HG03025 (cell line): ENCODE measurements around the gene CASS4.

ENCODE experiments used
- ATAC-seq: cut with Tn5 transposase; IDR thresholded peaks from one replicate; pipeline ENCODE4 v1.9.1; 2021; ENCODE audit warnings: mild to moderate bottlenecking, moderate library complexity; ENCODE audit not compliant: unreplicated experiment, low FRiP score

The CASS4 gene

DNA sequence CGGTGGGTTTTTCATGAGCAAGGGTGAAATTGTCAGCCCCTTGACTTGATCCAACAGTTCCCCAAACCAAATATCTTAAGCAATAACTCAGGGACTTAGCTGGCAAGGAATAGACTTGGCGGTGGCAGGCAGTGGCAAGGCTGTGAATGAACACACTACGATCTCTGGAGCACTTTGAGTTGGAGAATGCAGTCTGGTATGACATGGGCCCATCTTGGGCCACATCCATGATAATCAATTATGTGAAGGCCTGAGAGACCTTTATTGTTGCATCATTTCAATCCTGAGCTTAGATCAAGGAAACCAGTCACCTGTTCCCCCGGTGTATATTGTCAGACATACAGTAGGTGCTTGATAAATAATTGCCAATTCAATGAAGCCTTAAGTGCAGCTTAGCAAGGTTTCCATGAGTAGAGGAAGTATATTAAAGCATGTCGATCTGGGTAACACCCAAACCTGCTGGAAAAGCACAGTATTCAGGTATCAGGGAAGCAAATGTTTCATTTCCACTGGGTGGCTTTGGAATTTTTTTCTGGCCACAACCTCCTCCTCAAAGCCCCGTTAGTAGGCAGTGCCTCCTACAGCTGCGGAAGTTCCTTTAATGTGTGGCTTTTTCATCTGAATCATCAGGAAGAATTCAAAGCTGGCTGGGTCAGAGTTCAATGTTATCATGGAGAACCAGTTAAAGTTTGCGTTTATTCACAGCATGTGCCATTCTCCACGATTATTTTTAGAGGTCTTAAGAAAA, 10.2 kb downstream of the CASS4 start:
- ATAC-seq, result no peak

DNA sequence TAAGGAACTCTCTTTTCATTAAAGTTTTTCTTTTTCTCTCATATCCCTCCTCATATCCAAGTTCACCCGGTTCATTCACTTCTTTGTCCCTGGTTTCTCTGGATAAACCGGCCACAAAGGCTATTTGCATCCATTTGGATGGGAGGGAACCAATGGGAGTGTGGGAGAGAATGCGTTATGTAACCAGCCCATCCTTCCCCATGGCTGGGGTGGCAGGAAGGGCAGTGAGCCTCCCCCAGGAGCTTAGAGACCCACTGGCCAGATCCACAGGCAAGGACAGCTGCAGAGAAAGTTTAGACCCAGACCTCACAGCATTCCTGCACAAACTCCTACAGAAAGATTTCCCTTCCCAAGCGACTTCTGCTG, 10.7 kb downstream of the CASS4 start:
- no peak for ATAC-seq

DNA sequence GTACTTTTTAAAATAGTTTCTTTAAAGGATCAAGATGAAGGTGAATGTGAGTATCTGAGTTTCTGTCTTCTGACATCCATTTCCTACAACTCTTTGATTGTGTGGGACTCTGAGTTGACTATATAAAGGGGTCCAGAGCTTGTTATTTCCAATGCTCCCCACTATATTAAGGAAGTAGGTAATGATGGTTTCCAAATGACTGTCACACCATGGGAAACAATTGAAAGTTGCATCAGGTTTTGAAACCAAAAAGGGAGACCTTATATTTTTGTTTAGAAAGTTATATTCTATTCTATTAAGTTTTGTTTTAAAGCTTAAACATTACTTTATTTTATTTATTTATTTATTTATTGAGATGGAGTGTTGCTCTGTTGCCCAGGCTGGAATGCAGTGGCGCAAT, 11.2 kb downstream of the CASS4 start:
- no peak for ATAC-seq

DNA sequence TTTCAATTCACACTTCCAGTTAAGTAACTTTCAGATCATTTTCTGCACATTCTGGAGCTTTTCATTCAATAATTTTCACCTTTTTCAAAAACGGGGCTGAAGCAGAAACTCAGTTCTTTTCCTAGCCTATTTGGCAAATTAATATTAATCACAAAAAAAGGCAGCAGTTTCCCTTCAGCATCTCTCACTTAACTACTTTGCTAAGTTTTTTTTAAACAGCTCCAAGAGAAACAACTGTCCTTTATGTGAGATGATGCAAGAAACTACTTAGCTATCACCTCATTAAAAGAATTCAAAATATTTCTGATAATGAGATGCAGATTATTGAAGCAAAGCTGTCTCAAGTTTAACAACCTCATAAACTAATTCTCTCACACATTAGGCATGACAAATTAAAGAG, 11.8 kb downstream of the CASS4 start:
- ATAC-seq, result no peak

DNA sequence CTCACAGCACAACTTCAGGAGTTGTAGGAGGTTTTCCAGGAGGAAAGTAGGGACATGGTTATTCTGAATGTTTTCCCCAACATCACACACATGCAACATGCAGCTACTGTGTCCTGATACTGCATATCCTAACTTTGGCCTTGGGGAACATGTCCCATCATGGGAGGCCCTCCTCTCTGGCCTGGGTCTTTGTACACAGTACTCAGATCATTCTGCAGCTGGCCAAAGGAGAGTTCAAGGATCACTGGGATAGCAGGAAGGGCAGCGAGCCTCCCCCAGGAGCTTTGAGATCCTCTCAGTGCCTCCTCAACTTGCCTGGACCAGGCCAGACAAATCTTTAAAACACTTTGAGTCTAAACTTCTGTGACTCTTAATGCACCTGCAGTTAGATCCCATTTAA, 12.9 kb downstream of the CASS4 start:
- no peak for ATAC-seq

DNA sequence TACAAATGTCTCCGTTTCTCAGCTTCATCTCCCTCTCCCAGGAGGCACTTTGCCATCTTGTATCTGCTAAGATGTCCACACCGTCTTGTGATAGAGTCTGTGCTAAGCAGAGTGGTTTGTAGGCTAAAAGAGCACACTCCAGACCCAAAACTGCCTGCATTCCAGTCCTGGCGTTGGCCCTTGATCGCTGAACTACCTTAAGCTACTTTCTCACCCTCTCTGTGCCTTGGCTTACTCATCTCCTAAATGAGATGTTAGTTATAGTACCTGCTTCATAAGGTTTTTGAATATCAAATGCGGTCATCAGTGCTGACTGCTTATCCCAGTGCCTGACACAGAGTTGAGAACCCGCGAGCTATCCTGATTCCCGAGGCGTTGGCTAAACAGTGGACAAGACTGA, 14.0 kb downstream of the CASS4 start:
- no peak for ATAC-seq

DNA sequence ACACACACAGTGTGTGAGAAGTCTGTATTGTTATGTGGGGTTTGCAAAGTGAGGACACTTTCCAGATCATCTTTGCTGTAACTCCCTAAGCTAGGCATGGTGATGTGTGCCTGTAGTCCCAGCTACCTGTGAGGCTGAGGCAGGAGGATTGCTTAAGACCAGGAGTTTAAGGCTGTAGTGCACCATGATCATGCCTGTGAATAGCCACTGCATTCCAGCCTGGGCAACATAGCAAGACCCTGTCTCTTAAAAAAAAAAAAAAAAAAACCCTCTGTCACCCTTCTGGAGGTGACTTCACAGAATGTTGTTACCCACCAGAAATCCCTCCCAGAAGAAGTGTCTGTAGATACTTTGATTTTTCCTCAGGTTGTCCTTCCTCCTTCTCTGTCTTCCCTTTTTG, 14.9 kb downstream of the CASS4 start:
- ATAC-seq, result no peak

DNA sequence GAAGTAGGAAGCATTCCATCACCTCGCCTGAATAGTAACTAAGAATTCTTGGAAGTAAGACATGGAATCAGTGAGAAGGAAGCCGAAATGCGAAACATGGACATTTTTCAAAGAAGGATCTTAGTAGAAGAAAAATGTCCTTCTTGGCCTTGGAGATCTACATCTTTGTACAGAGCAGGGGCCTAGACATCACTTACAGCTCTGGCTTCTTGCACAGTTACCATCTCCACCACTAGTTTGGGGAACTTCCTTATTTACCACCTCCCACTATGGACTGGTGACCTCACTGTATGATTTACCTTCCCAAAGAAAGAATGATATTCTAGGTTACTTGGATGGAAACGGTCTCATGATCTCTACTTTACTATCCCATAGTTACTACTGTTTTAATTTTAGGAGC, 15.7 kb downstream of the CASS4 start:
- no peak for ATAC-seq

DNA sequence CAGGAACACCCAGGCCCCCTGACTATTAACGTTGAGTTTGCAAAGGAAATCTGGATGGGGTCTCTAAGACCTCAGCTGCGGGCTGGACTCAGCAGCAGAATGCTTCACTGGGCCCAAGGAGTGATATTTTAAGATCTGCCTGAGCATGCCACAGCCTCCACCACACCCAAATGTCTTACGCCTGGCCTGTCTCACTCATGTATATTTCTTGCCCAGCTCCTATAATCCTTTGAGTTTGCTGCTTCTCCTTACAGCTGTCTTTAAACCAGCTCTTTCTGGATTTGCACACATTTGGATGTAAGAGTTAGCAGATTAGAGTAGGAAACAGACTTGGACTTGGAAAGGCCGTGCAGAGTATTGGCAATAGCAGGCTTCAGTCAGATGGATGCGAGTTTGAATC, 16.4 kb downstream of the CASS4 start:
- no peak for ATAC-seq

DNA sequence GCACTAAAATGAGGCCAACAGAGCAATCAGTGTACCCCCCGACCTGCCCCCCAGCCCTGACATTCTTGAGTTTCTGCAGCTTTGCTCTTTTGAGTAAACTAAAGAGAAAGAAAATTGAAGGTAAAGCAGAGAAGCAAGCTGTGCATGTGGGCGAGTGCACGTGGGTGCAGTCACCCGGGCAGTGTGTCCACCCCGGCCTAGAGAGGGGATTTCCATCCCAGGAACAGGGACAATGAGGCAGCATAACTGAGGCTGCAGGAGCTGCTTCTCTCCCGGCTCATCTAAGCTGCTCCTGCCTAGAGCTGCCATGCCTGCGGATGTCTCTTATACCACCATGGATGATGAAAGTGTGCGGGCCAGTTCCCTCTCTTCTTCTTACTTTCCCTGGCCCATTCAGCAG, 16.8 kb downstream of the CASS4 start:
- no peak for ATAC-seq

DNA sequence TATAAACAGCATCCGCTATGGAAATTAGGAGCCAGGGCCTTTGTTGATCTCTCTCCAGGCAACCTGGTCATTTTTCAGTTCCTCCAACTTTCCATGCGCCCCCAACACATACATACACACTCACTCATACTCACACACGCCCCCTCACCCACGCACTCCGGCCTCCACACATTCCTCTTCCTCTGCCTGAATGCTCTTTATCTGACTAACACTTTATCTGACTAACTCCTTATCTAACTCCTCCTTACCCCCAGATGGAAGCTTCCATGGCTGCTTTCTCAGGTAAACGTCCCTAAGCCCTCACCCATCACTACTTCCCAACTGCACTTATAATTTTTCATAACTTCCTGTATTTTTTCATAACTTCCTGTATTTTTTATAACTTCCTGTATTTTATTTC, 17.4 kb downstream of the CASS4 start:
- ATAC-seq, result no peak

DNA sequence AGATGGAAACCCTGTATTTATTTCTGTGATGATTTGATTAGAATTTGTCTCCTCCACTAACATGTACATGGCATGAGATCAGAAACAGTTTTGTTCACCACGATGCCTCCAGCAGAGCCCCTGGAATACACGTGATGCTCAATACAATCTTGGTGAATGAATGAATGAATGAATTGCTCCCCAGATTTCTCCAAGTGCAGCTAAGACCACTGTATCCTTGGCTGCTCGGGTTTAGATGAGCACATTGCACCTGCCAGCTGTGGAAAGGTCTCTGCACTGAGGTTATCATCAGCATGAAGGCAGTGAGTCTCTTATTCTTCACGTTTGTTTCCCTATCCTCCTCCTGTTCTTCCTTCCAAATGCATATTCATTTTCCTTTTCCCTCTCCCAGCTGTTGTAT, 17.9 kb downstream of the CASS4 start:
- no peak for ATAC-seq

DNA sequence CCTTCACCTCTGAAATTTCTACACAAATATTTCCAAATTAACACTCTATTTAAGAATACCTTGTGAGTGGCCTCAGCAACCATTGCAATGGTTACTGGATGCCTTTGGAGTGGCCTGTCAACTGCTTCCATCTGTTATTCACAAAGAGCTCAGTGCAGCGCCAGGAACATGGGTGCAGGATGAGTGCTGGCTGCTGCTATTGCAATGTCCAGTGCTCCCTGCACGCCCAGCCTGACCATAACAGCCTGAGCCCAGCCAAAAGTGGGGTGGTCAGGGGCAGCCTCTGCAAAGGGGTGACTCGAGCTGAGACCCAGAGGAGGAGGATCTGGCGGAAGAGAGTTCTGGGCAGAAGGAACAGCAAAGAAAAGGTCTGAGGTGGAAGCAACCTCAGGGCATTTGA, 18.4 kb downstream of the CASS4 start:
- ATAC-seq, result no peak

DNA sequence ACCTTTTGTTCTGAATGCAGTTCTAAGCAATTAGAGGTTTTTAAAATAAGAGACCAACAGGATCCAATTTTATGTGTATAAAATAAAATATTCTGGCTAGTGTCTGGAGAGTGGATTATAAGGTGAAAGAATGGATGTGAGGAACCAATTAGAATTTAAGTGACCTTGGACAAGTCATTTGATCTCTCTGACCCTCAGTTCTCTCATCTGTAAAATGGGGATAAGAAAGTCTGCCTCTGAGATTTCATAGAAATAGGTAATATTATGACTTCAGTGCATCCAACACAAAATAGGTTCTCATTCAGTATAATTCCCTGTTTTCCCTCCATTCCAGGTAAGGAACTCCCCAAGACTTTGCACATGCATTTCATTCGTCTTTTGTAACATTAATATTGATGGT, 18.9 kb downstream of the CASS4 start:
- ATAC-seq, result no peak

DNA sequence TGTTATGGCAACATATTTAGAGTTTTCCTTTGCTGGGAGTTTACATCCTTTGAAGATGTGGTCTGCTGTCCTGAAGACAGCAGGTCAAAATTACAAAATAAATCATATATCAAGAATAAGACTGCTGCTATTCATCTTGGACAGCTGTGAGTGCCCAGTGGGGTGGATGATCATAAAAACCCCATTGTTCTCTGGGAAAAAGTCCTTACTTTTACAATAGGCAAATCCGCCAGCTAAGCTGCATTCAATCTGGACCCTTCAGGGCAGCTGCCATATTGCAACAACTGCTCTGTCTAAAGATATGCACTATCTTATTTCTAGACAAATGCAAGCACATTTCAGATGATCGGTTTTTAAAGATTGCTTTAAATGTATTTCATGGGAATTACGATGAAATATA, 19.4 kb downstream of the CASS4 start:
- no peak for ATAC-seq

DNA sequence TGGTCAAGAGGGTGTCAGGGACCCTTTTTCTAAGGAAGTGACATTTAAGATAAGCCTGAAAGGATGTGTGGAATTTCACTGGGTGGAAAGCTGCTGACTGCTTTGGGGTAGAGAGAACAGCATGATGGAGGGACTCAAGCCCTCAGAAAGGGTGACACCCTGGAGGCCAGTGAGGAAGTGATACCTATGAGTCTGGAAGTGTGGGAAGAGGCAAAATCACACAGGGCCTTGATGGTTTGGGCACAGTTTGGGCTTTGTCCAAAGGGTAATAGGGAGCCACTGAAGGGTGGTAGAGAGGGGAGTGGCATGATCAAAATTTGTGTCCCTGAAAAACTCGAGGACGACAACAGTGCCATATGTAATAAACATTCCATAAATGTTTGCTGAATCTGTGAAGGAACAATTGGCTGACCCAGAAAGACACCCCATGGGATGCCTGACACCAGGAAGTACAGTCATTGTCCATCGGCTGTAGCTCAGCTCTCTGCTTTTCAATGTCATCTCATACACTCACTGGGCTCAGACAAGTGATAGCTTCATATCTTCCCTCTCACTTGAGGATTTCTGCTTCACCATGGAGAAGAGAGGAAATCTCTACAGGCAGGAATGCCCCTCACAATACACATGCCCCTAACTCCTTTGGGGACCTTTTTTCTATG, 21.3 kb downstream of the CASS4 start:
- no peak for ATAC-seq

DNA sequence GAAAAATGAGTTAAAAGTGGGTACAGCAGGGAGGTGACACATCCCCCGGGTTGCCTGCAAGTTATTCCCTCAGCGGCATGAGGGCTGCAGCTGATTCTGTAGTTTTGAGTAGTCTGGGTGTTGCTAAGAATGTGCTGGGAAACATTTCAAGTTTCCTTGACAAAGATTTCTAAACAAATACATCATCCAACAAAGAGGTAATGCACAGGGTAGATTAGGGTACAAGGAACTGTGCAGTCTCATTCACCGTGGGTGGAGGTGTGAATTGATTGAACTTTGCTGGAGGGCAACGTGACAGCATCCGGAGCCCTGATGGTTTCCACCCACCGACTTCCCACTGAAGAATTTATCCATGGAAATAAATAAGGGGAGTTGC, 21.8 kb downstream of the CASS4 start:
- no peak for ATAC-seq

DNA sequence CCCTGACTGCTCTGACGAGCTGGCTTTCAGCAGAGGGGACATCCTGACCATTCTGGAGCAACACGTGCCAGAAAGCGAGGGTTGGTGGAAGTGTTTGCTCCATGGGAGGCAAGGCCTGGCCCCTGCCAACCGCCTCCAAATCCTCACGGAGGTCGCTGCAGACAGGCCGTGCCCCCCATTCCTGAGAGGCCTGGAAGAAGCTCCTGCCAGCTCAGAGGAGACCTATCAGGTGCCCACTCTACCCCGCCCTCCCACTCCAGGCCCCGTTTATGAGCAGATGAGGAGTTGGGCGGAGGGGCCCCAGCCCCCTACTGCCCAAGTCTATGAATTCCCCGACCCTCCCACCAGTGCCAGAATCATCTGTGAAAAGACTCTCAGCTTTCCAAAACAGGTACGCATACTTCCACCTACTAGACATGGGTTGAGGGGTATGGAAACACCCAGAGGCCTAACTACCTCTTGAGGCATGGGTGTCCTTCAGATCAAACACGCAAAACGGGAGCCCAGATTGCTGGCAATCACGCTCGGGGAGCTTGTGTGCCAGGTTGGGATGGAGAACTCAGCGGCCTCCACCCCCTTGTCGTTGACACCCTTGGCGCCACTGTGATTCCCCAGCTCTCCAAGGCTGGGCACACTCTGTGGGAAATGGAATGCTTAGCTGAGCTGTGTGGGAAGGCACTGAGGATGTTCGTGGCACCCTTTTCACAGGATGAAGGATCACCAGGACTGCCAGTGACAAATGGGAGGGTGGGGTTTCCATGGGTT, 25.3 kb downstream of the CASS4 start:
- ATAC-seq, result no peak

DNA sequence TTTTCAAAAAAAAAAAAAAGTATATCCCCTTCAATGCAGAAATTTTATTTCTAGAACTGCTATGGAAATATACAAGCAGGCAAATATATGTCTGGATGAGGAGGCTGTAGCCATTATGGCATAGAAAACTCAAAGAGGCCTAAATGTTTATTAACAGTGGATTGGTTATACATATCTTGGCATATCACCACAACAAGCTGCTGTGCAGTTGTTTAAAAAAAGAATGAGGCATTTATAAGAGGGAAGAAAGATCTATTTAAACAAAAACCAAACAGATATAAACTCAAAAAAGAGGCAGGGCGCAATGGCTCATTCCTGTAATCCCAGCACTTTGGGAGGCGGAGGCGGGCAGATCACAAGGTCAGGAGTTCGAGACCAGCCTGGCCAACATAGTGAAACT, 26.2 kb downstream of the CASS4 start:
- ATAC-seq, result no peak

DNA sequence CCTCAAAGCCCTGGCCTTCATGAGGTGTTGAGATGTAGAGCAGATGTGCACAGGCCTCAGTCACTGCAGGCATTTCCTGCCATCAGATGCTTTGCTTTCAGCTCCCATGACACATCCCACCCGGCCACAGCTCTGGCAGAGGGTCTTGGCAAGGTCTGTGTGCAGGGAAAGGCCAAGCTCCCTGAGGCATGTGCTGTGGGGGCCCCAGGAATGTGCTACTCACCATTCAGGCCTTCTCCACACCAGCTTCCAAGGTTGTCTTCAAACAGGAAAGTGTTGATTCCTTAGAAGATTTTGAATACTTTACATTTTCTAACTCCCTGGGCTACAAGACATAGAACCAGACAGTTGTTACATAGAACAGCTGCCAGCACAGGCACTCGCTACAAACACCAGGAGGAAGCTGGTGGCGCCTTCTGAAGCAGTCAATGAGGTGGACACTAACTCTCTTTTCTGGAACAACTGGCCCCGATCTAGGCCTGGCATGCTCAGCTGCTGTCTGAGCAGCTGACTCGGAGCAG, 27.8 kb downstream of the CASS4 start:
- ATAC-seq, result no peak

DNA sequence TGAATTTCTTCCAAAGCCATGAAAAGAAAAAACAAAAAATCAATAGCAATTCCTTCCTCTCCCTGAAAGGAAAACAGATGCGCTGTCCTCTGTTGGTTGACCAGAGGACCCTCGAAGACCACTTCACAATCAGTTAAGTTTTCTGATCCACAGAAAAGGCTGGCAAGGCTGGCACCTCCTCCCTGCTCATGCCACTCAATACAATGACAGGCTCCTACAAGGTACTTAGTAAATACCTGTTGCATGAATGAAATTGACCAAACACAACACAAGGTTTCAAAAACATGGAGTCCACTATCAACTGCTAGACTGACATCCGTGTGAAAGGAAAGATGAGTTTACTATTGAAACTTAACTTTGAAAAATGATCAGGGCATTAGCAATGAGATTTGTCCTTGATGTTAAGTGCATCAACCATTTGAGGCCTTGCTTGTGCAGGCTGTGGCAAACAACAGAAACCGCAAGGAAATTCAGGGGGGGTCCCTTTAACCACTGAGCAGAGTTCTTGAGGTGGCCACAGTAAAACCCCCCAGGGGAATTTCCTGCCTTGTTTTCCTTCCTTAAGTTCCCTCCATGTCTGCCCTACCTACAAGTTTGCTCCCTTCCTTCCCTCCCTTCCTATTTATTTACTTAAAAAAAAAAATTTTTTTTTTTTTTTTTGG, 28.4 kb downstream of the CASS4 start:
- peak; percentile 46 for ATAC-seq
